Right atrium auricular region (tissue), 2 donors: Measurements from ENCODE around the gene SLC4A7. TPM values are rescaled to one million over a fixed set of nuclear protein-coding genes. Genes with fewer than 3 reads are reported as not detected.
"Not testable (repeated sequence)": the region's sequence is repeated elsewhere in the genome, so short reads cannot be mapped to it uniquely, and the experiment has no call there.

ENCODE experiments used
- DNase-seq: peaks from one replicate; pipeline ENCODE4 v3.0.0-alpha.2; 2019; ENCODE audit warnings: low spot score
- H3K27ac ChIP-seq, 2 donors: fragments of 200-600 bp; sonication (generic); 1 replicate in 1 of 2; 2 replicates in 1 of 2; pipeline ENCODE4 v1.5.1; 2016 to 2019
- H3K27me3 ChIP-seq, 2 donors: fragments of 200-600 bp; sonication (generic); one replicate each; pipeline versions ENCODE4 v1.5.1 to v1.6.0; 2017 to 2019
- H3K36me3 ChIP-seq: fragments of 200-600 bp; sonication (generic); one replicate; pipeline ENCODE4 v1.5.1; 2016
- H3K4me1 ChIP-seq, 2 donors: fragments of 200-600 bp; sonication (generic); one replicate each; pipeline versions ENCODE4 v1.5.1 to v1.6.0; 2017 to 2019
- H3K4me3 ChIP-seq, 2 donors: fragments of 200-600 bp; sonication (generic); 1 replicate in 1 of 2; 2 replicates in 1 of 2; pipeline ENCODE4 v1.5.1; 2017 to 2019; ENCODE audit warnings: mild to moderate bottlenecking in 1 of 2, moderate library complexity in 1 of 2
- H3K9me3 ChIP-seq, 2 donors: fragments of 200-600 bp; sonication (generic); one replicate each; pipeline ENCODE4 v1.5.1; 2019
- CTCF ChIP-seq, 2 donors: fragments of 200-600 bp; sonication (generic); IDR thresholded peaks; one replicate each; pipeline ENCODE4 v1.5.1; 2019; ENCODE audit warnings: antibody characterized with exemption in 2 of 2
- total RNA-seq, 2 donors: library from RNA; depleted of rRNA; stranded (reverse); fragments of >200 nt; gene quantifications; one replicate each; pipeline ENCODE4 v1.1.0, GENCODE V29; 2016

SLC4A7 gene
- total RNA-seq, 2 donors from 2014 or later, result 14.4 to 25.6 TPM

- H3K27ac ChIP-seq, result no peak overlapping the region
Observed at GRCh38 chr3:27454461-27454860, 29.7 kb downstream of the SLC4A7 start.

GRCh38 chr3:27452368-27453090 is 31.7 kb downstream of the SLC4A7 start:
- H3K27me3 ChIP-seq, result no peaks in the 10 kb centered on the region
- H3K4me1 ChIP-seq, result no peaks in the 10 kb centered on the region
- no peaks in the 10 kb centered on the region for H3K9me3 ChIP-seq
- TF ChIP-seq CTCF (IDR thresholded peaks at IDR 0.05), result no peak
- no peaks in the 10 kb centered on the region for H3K36me3 ChIP-seq
- H3K4me3 ChIP-seq, result no peak overlapping the region
- no peak overlapping the region for H3K27ac ChIP-seq
- no peak for DNase-seq

More at GRCh38 chr3:27454461-27454860, 29.7 kb downstream of the SLC4A7 start:
- no peak for TF ChIP-seq CTCF (IDR thresholded peaks at IDR 0.05)
- Histone ChIP-seq H3K4me1 (no peaks in the 10 kb centered on the region), H3K36me3 (no peaks in the 10 kb centered on the region), H3K9me3 (no peaks in the 10 kb centered on the region), H3K27me3 (no peaks in the 10 kb centered on the region), H3K4me3 (no peak overlapping the region)
- DNase-seq, result no peak

GRCh38 chr3:27451842-27452241 is 32.3 kb downstream of the SLC4A7 start:
- no peaks in the 10 kb centered on the region for H3K36me3 ChIP-seq
- no peak overlapping the region for H3K4me3 ChIP-seq
- TF ChIP-seq CTCF (IDR thresholded peaks at IDR 0.05), result no peak
- H3K27me3 ChIP-seq, result no peaks in the 10 kb centered on the region
- no peaks in the 10 kb centered on the region for H3K9me3 ChIP-seq
- no peak overlapping the region for H3K27ac ChIP-seq
- H3K4me1 ChIP-seq, result no peaks in the 10 kb centered on the region
- no peak for DNase-seq

GRCh38 chr3:27451251-27451650 is 32.9 kb downstream of the SLC4A7 start:
- Histone ChIP-seq H3K27ac (no peak overlapping the region), H3K36me3 (no peaks in the 10 kb centered on the region), H3K9me3 (no peaks in the 10 kb centered on the region), H3K27me3 (no peaks in the 10 kb centered on the region), H3K4me1 (no peaks in the 10 kb centered on the region), H3K4me3 (no peak overlapping the region)
- DNase-seq, result no peak
- TF ChIP-seq CTCF (IDR thresholded peaks at IDR 0.05), result no peak

- no peaks in the 10 kb centered on the region for H3K36me3 ChIP-seq
- H3K27me3 ChIP-seq, result no peaks in the 10 kb centered on the region
- no peaks in the 10 kb centered on the region for H3K9me3 ChIP-seq
- H3K4me3 ChIP-seq, result no peak overlapping the region
- TF ChIP-seq CTCF (IDR thresholded peaks at IDR 0.05), result no peak
- no peak for DNase-seq
- H3K27ac ChIP-seq, result no peak overlapping the region
- H3K4me1 ChIP-seq, result no peaks in the 10 kb centered on the region
Observed at GRCh38 chr3:27449530-27450150, 34.5 kb downstream of the SLC4A7 start.

GRCh38 chr3:27442995-27443394 is 41.2 kb downstream of the SLC4A7 start:
- H3K27me3 ChIP-seq, H3K36me3 ChIP-seq, DNase-seq, H3K4me1 ChIP-seq, H3K27ac ChIP-seq, H3K4me3 ChIP-seq: not testable (repeated sequence)
- peaks cover 0 to 11% of the 10 kb centered on the region in 2 donors for H3K9me3 ChIP-seq

- H3K27ac ChIP-seq, H3K4me1 ChIP-seq, DNase-seq, H3K4me3 ChIP-seq, H3K27me3 ChIP-seq: not testable (repeated sequence)
- Histone ChIP-seq H3K36me3 (peaks cover 24% of the 10 kb centered on the region), H3K9me3 (peaks cover 0 to 11% of the 10 kb centered on the region in 2 donors)
Observed at GRCh38 chr3:27438352-27438751, 45.8 kb downstream of the SLC4A7 start.
